Fibroblast of the aortic adventitia (primary cell): ENCODE measurements around the gene LRRC70. TPM values are rescaled to one million over a fixed set of nuclear protein-coding genes. Genes with fewer than 3 reads are reported as not detected.

ENCODE experiments used
- DNase-seq: peaks from one replicate; pipeline ENCODE4 v3.0.0-alpha.2; 2010; ENCODE audit warnings: low read depth
- H3K4me3 ChIP-seq: 2 replicates; pipeline ENCODE4 v1.5.1; 2011; ENCODE audit warnings: low read depth, mild to moderate bottlenecking, control low read depth, low read length, moderate library complexity
- CTCF ChIP-seq: IDR thresholded peaks from 2 replicates; pipeline ENCODE4 v1.5.1; 2011; ENCODE audit warnings: mild to moderate bottlenecking, low read length, control low read depth, inconsistent platforms; ENCODE audit not compliant: insufficient read depth
- total RNA-seq: library from RNA; depleted of rRNA; stranded (reverse); fragments of >200 nt; gene quantifications from 2 replicates; pipeline ENCODE4 v1.2.3, GENCODE V29; 2012; ENCODE audit warnings: low replicate concordance

Gene LRRC70
- total RNA-seq, 1 donor: 1.6 TPM

DNA sequence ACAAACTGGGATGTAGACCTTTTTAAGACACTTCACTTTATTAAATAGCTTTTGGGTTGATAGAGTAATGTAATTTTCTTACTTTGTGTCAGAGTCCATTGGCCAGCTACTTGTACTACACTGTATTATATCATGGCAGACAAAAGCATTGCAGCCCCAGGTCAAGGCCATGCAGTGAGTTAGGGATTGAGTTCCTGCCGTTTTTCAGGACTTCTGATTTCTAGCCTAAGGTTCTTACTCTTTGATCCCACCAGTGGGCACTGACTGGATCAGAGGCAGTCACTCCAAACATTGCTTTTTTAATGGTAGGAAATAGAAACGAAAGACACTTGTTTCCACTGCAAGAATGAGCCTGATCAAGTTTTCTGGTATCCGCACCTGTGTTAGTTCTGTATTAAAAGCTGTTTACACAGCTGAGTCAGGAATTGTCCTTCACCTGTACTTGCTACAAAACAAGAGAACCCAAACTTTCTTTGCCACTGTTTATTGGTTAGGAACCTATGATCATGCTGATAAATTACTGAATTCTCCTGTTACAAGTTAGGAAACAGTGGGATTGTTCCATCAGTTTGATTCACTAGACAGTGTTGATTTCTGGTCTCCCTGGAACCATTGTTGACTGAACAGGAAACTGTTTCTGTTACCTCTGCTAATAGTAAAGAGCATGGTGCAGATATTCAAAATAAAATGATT is 22.1 kb downstream of the LRRC70 start:
- no peak for DNase-seq
- H3K4me3 ChIP-seq: no peak overlapping the region
- TF ChIP-seq CTCF: no peak

DNA sequence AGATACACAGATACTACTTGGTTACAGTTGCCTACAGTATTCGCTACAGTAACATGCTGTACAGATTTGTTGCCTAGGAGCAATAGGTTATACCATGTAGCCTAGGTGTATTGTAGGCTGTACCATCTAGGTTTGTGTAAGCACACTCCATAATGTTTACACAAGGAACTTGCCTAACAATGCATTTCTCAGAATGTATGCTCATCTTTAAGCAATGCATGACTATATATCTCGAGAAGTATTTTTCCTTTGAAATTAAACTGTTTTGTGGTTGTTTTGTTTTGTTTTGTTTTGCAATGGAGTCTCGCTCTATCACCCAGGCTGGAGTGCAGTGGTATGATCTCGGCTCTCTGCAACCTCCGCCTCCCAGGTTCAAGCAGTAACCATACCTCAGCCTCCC is 25.3 kb downstream of the LRRC70 start:
- TF ChIP-seq CTCF: no peak
- DNase-seq: no peak

GRCh38 chr5:62605638-62606037 is 27.0 kb downstream of the LRRC70 start:
- DNase-seq: no peak
- no peak overlapping the region for H3K4me3 ChIP-seq
- no peak for TF ChIP-seq CTCF

More for the DNA sequence above, 25.3 kb downstream of the LRRC70 start:
- H3K4me3 ChIP-seq: no peak overlapping the region

GRCh38 chr5:62606878-62607277 is 28.3 kb downstream of the LRRC70 start:
- no peak for TF ChIP-seq CTCF
- DNase-seq: peak; percentile 76
- H3K4me3 ChIP-seq: no peak overlapping the region

GRCh38 chr5:62607615-62608014 is 29.0 kb downstream of the LRRC70 start:
- no peak for TF ChIP-seq CTCF
- H3K4me3 ChIP-seq: no peak overlapping the region

DNA sequence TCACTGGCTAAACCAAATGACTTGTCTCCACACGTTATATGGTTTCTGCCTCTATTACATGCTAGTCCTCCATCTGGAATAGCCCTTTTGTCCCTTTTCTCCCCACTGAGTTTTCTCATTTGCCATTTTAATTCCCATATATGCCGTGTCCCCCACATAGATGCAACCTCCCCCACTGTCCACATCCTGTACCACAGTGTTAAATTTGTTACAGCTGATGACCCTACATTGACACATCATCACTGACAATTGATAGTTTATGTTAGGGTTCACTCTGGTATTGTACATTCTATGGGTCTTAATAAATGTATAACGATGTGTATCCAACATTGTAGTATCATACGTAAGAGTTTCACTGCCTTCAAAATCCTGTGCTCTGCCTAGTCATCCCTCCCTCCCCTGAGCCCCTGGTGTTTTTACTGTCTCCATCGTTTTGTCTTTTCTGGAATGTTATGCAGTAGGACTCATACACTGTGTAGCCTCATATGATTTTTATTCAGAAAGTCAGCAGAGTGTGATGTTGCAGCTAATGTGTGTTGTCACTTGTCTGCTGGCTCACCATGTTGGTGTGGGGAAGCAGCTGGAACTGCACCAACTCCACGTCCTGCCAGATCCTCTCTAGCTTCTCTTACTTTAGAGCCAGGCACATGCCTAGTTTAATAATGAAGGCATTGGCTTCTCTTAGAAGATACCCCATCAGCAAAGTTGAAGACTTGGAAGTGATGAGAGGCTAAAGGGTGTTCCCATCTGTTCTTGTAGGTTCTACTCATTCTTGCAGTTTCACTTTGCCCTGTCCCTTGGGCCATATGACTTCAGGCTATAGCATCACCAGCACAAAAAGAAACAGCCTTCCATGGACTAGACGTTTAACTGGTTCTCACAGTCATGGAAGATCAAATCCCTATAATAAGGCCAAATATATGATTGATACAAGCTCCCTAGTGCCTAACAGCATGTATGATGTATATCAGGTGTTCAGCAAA is 30.2 kb downstream of the LRRC70 start:
- H3K4me3 ChIP-seq: no peak overlapping the region
- no peak for DNase-seq

More at GRCh38 chr5:62607615-62608014, 29.0 kb downstream of the LRRC70 start:
- DNase-seq: no peak

More for the DNA sequence above, 30.2 kb downstream of the LRRC70 start:
- TF ChIP-seq CTCF: no peak
